Measurements from ENCODE around the gene TOM1.

TOM1 gene

DNA sequence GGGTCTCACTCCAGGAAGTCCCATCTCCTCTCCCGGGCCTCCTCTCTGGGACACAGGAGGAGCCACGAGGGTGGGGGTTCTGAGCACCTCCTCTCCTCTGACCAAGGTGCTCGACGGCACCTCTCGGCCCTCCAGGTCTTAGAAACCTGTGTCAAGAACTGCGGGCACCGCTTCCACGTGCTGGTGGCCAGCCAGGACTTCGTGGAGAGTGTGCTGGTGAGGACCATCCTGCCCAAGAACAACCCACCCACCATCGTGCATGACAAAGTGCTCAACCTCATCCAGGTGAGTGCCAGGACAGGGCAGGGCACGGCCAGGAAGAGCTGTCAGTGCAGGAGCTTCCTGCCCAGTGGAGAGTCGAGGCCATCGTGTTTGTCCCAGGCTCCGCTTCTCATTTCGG is 23.2 kb downstream of the TOM1 start:
- DNase-seq, result no peak

DNA sequence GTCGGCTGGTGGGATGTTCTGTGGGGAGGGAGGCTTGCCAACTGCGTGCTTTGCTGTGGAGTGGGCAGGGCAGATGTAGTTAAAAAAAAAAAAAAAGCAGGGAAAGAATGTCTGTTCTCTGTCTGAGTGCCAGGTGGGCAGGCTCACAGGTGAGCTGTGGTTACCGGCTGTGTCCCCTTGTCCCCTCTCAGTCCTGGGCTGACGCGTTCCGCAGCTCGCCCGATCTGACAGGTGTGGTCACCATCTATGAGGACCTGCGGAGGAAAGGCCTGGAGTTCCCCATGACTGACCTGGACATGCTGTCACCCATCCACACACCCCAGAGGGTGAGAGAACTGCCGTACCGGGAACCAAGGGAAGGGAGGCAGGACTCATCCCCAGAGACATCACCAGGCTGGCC is 23.6 kb downstream of the TOM1 start:
- no peak for DNase-seq

DNA sequence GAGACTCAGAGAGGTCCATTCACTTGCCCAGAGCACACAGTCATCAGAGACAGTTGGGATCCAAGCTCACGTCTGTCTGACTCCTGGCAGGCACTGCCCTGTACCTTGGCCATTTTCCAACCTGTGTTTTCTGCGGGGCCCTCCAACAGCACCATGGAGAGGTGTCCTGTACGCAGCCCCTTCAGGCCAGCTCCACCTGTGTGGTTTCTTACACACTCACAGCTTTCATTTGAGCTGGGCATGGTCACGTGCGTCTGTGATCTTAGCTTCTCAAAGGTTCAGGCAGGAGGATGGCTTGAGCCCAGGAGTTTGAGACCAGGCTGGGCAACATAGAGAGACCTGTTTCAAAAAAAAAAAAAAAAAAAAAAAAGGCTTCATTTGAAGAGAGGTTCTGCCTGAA is 24.4 kb downstream of the TOM1 start:
- DNase-seq, result no peak

DNA sequence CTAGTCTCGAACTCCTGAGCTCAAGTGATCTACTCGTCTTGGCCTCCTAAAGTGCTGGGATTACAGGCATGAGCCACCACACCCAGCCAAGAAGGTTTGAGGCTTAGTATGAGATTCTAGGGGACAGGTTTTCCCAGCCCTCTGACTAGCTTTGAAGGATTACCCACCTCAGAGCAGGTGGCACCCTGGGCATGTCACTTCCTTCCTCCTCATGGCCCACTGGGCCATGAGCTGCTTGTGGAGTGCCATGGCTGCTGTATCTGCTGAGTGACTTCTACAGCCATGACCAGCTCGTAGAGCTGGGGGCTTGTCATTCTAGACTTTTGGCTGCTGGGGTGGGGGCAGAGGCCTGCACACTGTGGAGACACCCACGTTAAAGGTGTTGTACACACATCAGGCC is 25.1 kb downstream of the TOM1 start:
- DNase-seq, result no peak

DNA sequence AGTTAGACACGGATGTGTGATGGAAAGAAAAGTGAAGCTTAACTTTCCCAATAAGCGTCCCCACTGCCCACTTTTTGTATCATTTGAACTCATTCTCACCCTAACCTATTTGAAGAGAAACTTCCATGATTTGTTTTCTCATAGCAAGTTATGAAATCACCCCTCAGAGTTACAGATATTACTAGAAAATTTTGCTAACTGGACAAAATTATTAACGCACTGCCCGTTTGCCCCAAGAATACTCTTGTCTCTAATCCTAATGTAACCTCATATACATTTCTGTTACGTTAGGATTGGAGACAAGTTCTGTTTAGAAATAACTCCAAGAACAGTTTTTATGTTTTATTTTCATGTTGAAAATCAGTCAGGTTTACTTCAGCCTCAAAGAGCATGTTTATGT is 25.5 kb downstream of the TOM1 start:
- no peak for DNase-seq

DNA sequence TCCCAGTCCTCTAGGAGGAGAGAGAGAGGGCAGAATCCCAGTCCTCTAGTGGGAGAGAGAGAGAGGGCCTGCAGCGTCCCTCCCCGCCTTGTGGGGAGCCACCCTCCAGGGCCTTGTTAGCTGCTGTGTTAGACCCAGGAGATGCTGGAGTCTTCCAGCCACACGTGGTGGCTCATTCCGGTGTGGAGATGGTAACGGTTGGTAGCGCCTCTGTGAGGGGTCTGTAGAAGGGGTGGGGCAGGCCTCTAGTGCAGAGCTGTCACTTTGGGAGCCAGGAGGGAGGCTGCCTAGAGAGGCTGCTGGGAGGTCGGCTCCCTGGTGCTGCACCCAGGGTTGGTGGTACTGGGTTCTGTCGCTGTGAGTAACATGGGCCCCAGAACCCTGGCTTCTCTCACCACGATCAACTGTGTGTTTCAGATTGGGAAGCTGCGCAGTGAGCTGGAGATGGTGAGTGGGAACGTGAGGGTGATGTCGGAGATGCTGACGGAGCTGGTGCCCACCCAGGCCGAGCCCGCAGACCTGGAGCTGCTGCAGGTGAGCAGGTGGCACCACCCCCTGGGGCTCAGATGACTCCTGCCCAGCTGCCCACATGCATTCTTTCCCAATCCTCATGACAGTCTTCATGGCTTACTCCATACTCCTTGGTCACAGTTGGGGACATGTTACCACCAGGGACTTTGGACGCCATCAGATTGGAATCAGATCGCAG is 27.3 kb downstream of the TOM1 start:
- DNase-seq, result no peak

DNA sequence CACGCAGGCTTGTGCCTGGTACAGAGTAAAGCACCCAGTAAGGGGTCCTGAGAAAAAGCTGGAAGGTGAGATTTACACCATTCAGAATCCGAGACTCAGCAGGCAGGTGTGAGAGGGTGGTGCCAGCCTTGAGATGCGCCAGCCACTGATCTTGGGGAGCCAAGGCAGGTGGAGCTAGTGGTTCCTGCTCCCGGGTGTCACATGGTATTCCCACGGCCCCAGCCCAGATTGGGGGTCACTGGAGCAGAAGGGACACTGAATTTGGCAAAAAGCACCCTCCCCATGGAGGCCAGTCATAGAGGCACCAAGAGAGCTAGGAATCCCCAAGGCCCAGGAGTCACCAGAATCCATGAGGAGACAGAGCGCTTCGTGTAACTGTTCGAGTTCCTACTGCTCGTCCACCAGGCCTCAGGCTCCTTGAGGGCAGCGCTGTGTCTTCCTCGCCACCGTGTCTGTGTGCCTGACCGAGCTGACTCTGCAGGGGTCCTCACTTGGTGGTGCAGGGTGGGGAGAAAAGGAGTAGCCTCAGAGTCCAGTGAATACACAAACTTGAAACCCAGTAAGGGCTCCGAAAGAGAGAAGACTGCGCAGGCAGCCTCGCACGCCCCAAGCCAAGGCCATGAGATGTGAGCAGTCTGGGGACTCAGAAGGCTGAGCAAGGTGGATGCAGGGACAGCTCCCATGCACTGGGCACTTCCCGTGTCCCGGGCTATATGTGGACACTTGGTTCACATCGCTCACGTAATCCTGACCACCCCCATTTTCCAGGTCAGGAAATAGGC is 28.2 kb downstream of the TOM1 start:
- no peak for DNase-seq

DNA sequence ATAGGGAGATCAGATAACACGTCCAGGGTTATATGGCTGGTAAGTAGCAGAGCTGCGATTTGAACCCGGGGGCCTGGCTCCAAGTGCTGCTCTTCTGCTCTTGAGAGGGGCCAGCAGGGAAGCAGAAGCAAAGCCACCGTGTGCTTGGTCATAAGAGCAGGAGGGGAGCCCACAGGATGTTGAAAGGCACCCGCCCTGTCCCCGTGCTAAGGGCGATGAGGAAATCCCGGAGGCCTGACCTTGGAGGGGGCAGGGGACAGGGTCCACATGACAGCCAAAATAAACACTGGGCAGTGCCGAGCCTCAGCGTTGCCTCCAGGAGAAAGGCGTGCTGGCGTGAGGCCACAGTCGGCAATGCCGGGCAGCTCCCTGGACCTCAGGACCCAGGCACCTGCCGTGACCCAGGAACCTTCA is 28.8 kb downstream of the TOM1 start:
- DNase-seq, result no peak

GRCh38 chr22:35329114-35329847 is 29.6 kb downstream of the TOM1 start:
- DNase-seq, result no peak

DNA sequence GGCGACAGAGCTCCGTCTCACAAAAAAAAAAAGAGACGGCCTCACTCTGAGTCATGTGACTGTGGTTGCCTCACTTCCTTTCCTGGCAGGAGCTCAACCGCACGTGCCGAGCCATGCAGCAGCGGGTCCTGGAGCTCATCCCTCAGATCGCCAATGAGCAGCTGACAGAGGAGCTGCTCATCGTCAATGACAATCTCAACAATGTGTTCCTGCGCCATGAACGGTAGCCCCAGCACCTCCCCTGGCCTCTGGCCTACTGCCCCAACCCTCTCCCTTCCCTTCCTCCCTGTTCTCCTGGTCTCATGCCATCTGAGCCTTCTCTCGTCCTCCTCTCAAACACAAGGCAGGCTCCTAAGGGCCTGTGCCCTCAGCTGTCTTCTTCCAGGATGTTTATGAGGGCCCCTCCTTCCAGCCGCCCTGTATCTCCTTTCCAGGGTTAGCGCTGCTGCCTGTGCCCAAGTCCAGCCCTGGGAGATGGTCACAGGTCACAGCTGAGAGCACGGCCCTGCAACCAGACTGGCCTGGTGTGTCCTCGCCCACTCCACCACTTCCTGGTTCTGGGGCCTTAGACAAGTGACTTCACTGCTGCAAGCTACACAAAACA is 30.7 kb downstream of the TOM1 start:
- peak in 7 of 51 donors; percentile 8 to 21 (median 15) for DNase-seq

- no peak for DNase-seq
These were observed 32.6 kb downstream of the TOM1 start for GRCh38 chr22:35332278-35332677.

DNA sequence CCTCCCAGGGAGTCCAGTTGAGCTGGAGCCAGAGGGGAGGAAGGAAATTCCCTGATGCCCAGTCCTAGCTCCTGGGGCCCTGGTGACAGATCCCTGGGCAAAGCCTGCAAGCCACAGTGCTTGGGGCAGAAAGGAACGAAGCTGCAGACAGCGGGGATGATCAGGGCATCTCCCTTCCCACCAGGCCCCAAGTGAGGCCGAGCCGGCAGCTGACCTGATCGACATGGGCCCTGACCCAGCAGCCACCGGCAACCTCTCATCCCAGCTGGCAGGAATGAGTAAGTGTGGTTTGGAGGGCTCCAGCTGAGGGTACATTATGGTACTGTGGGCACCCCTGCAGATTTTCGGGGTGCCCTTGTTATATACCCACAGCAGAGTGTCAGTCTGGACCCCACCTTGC is 33.5 kb downstream of the TOM1 start:
- no peak for DNase-seq

DNA sequence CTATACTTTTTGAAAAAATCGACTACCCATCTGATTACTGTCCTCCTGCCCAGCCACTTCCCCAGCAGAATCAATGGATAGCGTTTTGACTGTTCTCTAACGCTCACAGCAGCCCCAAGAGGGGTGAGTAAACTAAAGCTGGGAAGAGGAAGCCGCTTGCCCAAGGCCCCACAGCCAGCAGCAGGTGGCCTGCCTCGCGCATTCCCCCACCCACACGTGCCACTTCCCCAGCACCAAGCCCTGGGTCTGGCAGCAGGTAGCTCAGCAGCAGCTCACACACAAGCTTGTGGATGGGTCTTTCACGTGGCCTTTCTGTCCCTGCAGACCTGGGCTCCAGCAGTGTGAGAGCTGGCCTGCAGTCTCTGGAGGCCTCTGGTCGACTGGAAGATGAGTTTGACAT is 34.3 kb downstream of the TOM1 start:
- DNase-seq, result no peak

DNA sequence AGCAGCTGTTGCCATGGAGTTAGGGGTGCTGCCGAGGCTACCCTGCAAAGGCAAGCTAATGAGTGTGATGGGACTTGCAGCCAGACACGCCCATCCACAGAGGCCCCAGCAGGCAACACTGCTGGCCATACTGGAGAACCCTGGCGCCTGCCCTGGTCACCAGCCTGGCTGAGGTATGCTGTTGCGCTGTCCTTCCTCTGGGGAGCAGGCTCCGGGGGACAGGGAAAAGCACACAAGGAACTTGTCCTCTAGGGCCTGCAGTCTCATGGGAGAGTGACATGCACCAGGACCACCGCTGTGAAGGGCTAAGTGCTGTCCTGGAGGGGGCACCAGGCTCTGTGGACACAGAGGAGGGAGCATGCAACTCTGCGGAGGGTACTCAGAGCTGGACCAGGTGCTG is 35.8 kb downstream of the TOM1 start:
- no peak for DNase-seq

- no peak for DNase-seq
These were observed 36.5 kb downstream of the TOM1 start for GRCh38 chr22:35335936-35336781.

DNA sequence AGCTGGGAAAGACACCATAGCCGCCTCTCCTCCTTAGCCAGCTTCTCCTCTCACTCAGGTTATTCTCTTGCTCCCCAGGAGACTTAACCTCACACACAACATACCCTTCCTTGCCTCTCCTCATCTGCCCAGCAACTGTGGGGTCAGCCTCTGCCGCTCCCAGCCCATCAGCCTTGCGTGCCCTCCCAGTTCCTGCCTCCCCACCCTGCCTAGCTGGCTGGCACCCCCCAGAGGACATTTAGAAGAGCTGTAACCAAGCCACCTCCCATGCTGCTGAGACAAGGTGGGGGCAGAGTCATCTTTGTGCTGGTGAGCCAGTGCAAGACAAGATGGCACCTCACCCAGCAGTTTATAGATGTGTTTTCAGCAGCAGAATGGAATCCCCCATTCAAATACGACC is 38.2 kb downstream of the TOM1 start:
- DNase-seq, result no peak

DNA sequence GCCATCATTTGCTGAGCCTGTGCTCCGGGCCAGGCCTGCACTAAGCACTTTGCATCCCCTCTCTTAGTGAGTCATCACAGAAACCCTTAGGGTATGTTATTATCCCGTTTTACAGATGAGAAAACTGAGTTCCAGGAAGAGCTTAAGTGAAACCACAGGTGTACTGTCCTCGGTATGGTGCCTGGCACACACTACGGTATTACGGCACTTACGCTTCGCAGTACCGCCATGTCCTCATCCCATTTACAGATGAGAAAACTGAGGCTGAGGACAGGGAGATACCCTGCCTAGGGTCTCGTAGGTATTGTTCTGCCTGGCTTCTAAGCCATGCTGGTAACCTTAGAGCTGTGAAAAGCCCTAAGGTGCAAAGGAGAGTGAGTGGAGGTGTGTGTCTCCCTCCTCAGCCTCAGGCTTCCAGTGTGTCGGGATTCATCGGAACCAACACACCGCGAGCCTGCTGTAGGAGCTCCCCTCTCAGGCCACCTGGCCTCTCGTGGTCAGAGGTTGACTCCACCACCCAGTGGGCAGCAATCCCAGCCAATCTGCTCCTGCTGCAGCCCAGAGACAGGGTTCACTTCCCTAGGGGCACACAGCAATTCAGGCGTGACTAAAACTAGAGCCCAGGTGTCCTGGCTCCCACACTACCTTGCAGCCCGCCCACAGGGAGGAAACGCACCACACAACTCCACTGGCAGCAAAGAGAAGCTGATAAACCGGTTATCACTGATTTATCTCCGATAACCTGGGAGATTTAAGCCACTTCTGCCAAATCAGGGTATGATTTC is 41.6 kb downstream of the TOM1 start:
- no peak for DNase-seq

- DNase-seq, result no peak
These were observed 42.7 kb downstream of the TOM1 start for GRCh38 chr22:35342390-35342789.

- DNase-seq, result no peak
These were observed 44.2 kb downstream of the TOM1 start for GRCh38 chr22:35343664-35344550.
